Measurements from ENCODE around the gene CCR6.

DNA sequence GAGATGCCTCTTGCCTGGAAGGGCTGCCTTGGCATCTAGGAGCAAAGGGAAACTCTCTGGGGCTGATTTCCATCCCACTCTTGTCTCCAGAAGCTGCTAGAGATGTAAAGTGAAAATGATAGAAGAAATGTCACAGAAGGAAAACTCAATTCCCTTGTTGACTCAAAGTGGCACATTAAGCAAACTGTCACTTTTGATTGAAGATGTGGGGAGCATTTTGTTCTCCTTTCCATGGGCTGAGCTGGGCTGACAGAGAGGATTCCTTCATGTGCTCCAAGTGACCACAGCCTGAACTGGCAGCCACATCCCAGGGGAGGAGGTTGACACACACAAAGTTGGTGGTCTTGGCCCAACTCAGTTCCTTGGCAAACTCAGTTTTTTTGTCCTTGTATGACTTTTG, 25.1 kb downstream of the CCR6 start:
- TF ChIP-seq, protein P1, sequence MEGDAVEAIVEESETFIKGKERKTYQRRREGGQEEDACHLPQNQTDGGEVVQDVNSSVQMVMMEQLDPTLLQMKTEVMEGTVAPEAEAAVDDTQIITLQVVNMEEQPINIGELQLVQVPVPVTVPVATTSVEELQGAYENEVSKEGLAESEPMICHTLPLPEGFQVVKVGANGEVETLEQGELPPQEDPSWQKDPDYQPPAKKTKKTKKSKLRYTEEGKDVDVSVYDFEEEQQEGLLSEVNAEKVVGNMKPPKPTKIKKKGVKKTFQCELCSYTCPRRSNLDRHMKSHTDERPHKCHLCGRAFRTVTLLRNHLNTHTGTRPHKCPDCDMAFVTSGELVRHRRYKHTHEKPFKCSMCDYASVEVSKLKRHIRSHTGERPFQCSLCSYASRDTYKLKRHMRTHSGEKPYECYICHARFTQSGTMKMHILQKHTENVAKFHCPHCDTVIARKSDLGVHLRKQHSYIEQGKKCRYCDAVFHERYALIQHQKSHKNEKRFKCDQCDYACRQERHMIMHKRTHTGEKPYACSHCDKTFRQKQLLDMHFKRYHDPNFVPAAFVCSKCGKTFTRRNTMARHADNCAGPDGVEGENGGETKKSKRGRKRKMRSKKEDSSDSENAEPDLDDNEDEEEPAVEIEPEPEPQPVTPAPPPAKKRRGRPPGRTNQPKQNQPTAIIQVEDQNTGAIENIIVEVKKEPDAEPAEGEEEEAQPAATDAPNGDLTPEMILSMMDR (IDR thresholded peaks at IDR 0.05): no peak
- TF ChIP-seq POLR2A (IDR thresholded peaks at IDR 0.05): no peak
